H1 (cell line): Measurements from ENCODE around the gene ADGRA3. TPM values are rescaled to one million over a fixed set of nuclear protein-coding genes. Genes with fewer than 3 reads are reported as not detected.
A peak's percentile ranks its signal among the peaks of the same experiment; 100 is the strongest.

Source experiments
- CTCF ChIA-PET: fragments of 300-600 bp; sonication (Branson Sonifier 250); formaldehyde crosslinking; loops from one replicate; lab custom pipeline; 2021; ENCODE audit not compliant: partially characterized antibody; lab: Charles Lee
- POLR2A ChIA-PET: fragments of 300-600 bp; sonication (Branson Sonifier 250); formaldehyde crosslinking; loops from one replicate; lab custom pipeline; 2021; ENCODE audit warnings: inconsistent platforms; ENCODE audit not compliant: partially characterized antibody; lab: Charles Lee
- DNase-seq, 2 experiments: peaks; one replicate each; pipeline versions ENCODE4 v3.0.0 to v3.0.0-alpha.2; 2010 to 2022; ENCODE audit warnings: low spot score in 2 of 2, low read depth in 1 of 2, mixed read lengths in 1 of 2
- FAIRE-seq: peaks from 2 replicates; lab custom pipeline; 2011; peaks lifted over from hg19 to GRCh38; lab: Jason Lieb, UNC
- H2AFZ ChIP-seq: 2 replicates; pipeline ENCODE4 v1.8.1; 2012; ENCODE audit warnings: low read length, inconsistent platforms
- H2AK5ac ChIP-seq: 2 replicates; pipeline ENCODE4 v1.6.1; 2013; ENCODE audit warnings: low read depth, low read length
- H2BK120ac ChIP-seq: replicated peaks from 2 replicates; pipeline ENCODE3; 2013; ENCODE audit warnings: low read depth, low read length, inconsistent platforms
- H2BK12ac ChIP-seq: 2 replicates; pipeline ENCODE4 v1.6.1; 2013; ENCODE audit warnings: low read depth, low read length
- H2BK15ac ChIP-seq: 2 replicates; pipeline ENCODE4 v1.6.1; 2013; ENCODE audit warnings: low read length
- H2BK20ac ChIP-seq: 2 replicates; pipeline ENCODE4 v1.6.1; 2013; ENCODE audit warnings: low read length
- H2BK5ac ChIP-seq: 2 replicates; pipeline ENCODE4 v1.6.1; 2013; ENCODE audit warnings: low read depth, low read length
- H3K14ac ChIP-seq: 2 replicates; pipeline ENCODE4 v1.6.1; 2013; ENCODE audit warnings: inconsistent platforms; ENCODE audit not compliant: insufficient read length
- H3K18ac ChIP-seq: 2 replicates; pipeline ENCODE4 v1.6.1; 2013; ENCODE audit warnings: low read length; ENCODE audit errors: extremely low read depth
- H3K23ac ChIP-seq: 2 replicates; pipeline ENCODE4 v1.6.1; 2013; ENCODE audit warnings: inconsistent platforms; ENCODE audit not compliant: insufficient read length
- H3K23me2 ChIP-seq: 2 replicates; pipeline ENCODE4 v1.6.1; 2013; ENCODE audit warnings: low read depth, low read length
- H3K27ac ChIP-seq: 2 replicates; pipeline ENCODE4 v1.6.1; 2011; ENCODE audit warnings: low read depth, low read length, inconsistent platforms
- H3K27me3 ChIP-seq, 4 experiments: replicated peaks in 1 of 4; 1 replicate in 1 of 4; 2 replicates in 3 of 4; pipeline versions ENCODE4 v1.6.1 to v1.8.1; 2011 to 2013; ENCODE audit warnings: low read length in 3 of 4, mild to moderate bottlenecking in 3 of 4, inconsistent platforms in 2 of 4, mixed read lengths in 2 of 4, moderate library complexity in 1 of 4; ENCODE audit not compliant: control insufficient read depth in 3 of 4, insufficient read depth in 3 of 4; ENCODE audit errors: extremely low read depth in 1 of 4
- H3K36me3 ChIP-seq, 4 experiments: 2 replicates each; pipeline versions ENCODE4 v1.6.1 to v1.8.1; 2011 to 2013; ENCODE audit warnings: mild to moderate bottlenecking in 4 of 4, low read length in 3 of 4, moderate library complexity in 2 of 4, control low read depth in 1 of 4, inconsistent platforms in 1 of 4; ENCODE audit not compliant: insufficient read depth in 4 of 4, control insufficient read depth in 2 of 4
- H3K4ac ChIP-seq: replicated peaks from 2 replicates; pipeline ENCODE3; 2013; ENCODE audit warnings: low read length, low read depth, mixed read lengths, inconsistent platforms; ENCODE audit not compliant: insufficient read length
- H3K4me1 ChIP-seq, 4 experiments: replicated peaks in 1 of 4; 1 replicate in 1 of 4; 2 replicates in 3 of 4; pipeline versions ENCODE4 v1.6.1 to v1.8.1; 2011 to 2013; ENCODE audit warnings: low read length in 3 of 4, inconsistent platforms in 2 of 4, mixed read lengths in 1 of 4; ENCODE audit not compliant: insufficient read depth in 4 of 4, control insufficient read depth in 3 of 4
- H3K4me2 ChIP-seq, 2 experiments: 2 replicates each; pipeline versions ENCODE4 v1.6.1 to v1.8.1; 2011 to 2013; ENCODE audit warnings: low read depth in 2 of 2, low read length in 2 of 2, control low read depth in 1 of 2, inconsistent platforms in 1 of 2, mild to moderate bottlenecking in 1 of 2; ENCODE audit not compliant: insufficient read depth in 1 of 2
- H3K4me3 ChIP-seq, 4 experiments: fragments of 200-600, 300-600 bp in 1 of 4; sonication (generic), shearing (Covaris generic), sonication (Bioruptor Twin) in 1 of 4; 2 replicates each; pipeline versions ENCODE4 v1.5.1 to v1.8.1; 2011 to 2016; ENCODE audit warnings: low read length in 4 of 4, low read depth in 3 of 4, control low read depth in 2 of 4, inconsistent platforms in 2 of 4, mild to moderate bottlenecking in 2 of 4, mixed read lengths in 1 of 4, moderate library complexity in 1 of 4; ENCODE audit not compliant: insufficient read depth in 2 of 4; ENCODE audit errors: extremely low read depth in 1 of 4
- H3K56ac ChIP-seq: replicated peaks from 2 replicates; pipeline ENCODE3; 2013; ENCODE audit warnings: low read depth, mild to moderate bottlenecking, mixed read lengths, low read length, inconsistent platforms; ENCODE audit not compliant: insufficient read length
- H3K79me1 ChIP-seq: 2 replicates; pipeline ENCODE4 v1.6.1; 2013; ENCODE audit warnings: low read depth, low read length, control low read depth
- H3K79me2 ChIP-seq, 2 experiments: 2 replicates each; pipeline versions ENCODE4 v1.6.1 to v1.8.1; 2012 to 2013; ENCODE audit warnings: low read length in 2 of 2, mild to moderate bottlenecking in 2 of 2, inconsistent platforms in 1 of 2; ENCODE audit not compliant: insufficient read depth in 2 of 2, control insufficient read depth in 1 of 2
- H3K9ac ChIP-seq, 4 experiments: replicated peaks in 1 of 4; 1 replicate in 1 of 4; 2 replicates in 3 of 4; pipeline versions ENCODE4 v1.6.1 to v1.8.1; 2011 to 2013; ENCODE audit warnings: low read depth in 3 of 4, low read length in 3 of 4, control low read depth in 2 of 4, mild to moderate bottlenecking in 2 of 4, moderate library complexity in 2 of 4, inconsistent platforms in 1 of 4; ENCODE audit errors: extremely low read depth in 1 of 4
- H3K9me3 ChIP-seq, 2 experiments: 2 replicates each; pipeline versions ENCODE4 v1.6.1 to v1.8.1; 2012 to 2013; ENCODE audit warnings: mild to moderate bottlenecking in 2 of 2, moderate library complexity in 2 of 2, control low read depth in 1 of 2, inconsistent platforms in 1 of 2, low read depth in 1 of 2, low read length in 1 of 2, mixed read lengths in 1 of 2; ENCODE audit not compliant: insufficient read depth in 2 of 2
- H4K20me1 ChIP-seq, 2 experiments: replicated peaks in 1 of 2; 2 replicates each; pipeline versions ENCODE3 to v1.8.1; 2011 to 2013; ENCODE audit warnings: inconsistent platforms in 2 of 2, low read length in 2 of 2, mild to moderate bottlenecking in 1 of 2; ENCODE audit not compliant: insufficient read depth in 2 of 2, control insufficient read depth in 1 of 2
- H4K5ac ChIP-seq: 2 replicates; pipeline ENCODE4 v1.6.1; 2013; ENCODE audit warnings: low read length, low read depth, mixed read lengths, inconsistent platforms; ENCODE audit not compliant: insufficient read length
- H4K8ac ChIP-seq: 2 replicates; pipeline ENCODE4 v1.8.0; 2013; ENCODE audit warnings: mild to moderate bottlenecking, moderate library complexity, low read length, inconsistent platforms; ENCODE audit not compliant: insufficient read depth; ENCODE audit errors: extremely low read depth
- H4K91ac ChIP-seq: replicated peaks from 2 replicates; pipeline ENCODE3; 2013; ENCODE audit warnings: low read length, mixed read lengths, inconsistent platforms; ENCODE audit not compliant: insufficient read length
- CBX5 ChIP-seq: fragments of 300-800, 300-1000 bp; sonication (generic); IDR thresholded peaks from 2 replicates; pipeline ENCODE4 v1.7.1; 2016; ENCODE audit warnings: antibody characterized with exemption, low read length, low read depth
- CTCF ChIP-seq, 3 experiments: IDR thresholded peaks; 1 replicate in 2 of 3; 2 replicates in 1 of 3; pipeline versions ENCODE4 v1.5.1 to v1.6.1; 2011; ENCODE audit warnings: low read length in 3 of 3, mild to moderate bottlenecking in 3 of 3, inconsistent platforms in 2 of 3, low read depth in 1 of 3, moderate library complexity in 1 of 3; ENCODE audit not compliant: insufficient read depth in 1 of 3; ENCODE audit errors: control extremely low read depth in 1 of 3
- RAD21 ChIP-seq, 2 experiments: IDR thresholded peaks in 1 of 2; conservative IDR thresholded peaks in 1 of 2; 2 replicates each; pipeline ENCODE4 v1.6.1; 2011; ENCODE audit warnings: low read depth in 2 of 2, low read length in 2 of 2, improper control_type of control experiment in 1 of 2, inconsistent platforms in 1 of 2, mild to moderate bottlenecking in 1 of 2, moderate library complexity in 1 of 2
- ZNF274 ChIP-seq: IDR thresholded peaks from 2 replicates; pipeline ENCODE4 v1.7.0; 2012; ENCODE audit warnings: low read length, borderline replicate concordance; ENCODE audit errors: extremely low read depth
- WGBS, 2 experiments: shearing (Covaris generic) in 1 of 2; methylation state at CpG; one replicate each; pipeline versions ENCODE4 v1.1.6 to v1.1.7; 2013 to 2015; ENCODE audit warnings: low lambda C conversion rate in 2 of 2, mixed read lengths in 2 of 2, inconsistent platforms in 1 of 2, low coverage in 1 of 2, missing lambda C conversion rate in 1 of 2; ENCODE audit not compliant: insufficient replicate concordance in 2 of 2, insufficient coverage in 1 of 2, insufficient read length in 1 of 2; ENCODE audit errors: extremely low coverage in 1 of 2, missing lambda C conversion rate in 1 of 2; 5-methylcytosine and 5-hydroxymethylcytosine counted together
- polyA plus RNA-seq, 7 experiments: library from polyadenylated mRNA; depleted of rRNA in 3 of 7; stranded (reverse) in 5 of 7; unstranded in 2 of 7; fragments of >200 nt in 5 of 7; fragments of 200-250 nt in 2 of 7; gene quantifications; 1 replicate in 5 of 7; 2 replicates in 1 of 7; 4 replicates in 1 of 7; pipeline versions ENCODE4 v1.2.1 to v1.2.3, GENCODE V29; 2011 to 2013; ENCODE audit warnings: missing spikeins in 2 of 7, mixed read lengths in 2 of 7
- total RNA-seq: library from RNA; stranded (reverse); fragmentation: NEBNext Ultra II Directional; extraction: Animal tissue kit (Norgen Biotek cat#: 25700); gene quantifications from 2 replicates; pipeline ENCODE4 v1.2.1, GENCODE V29; 2021

The ADGRA3 gene
- total and polyA plus RNA-seq, 2 of the 8 experiments (the other 6 are each of a cell fraction or from before 2014, with no cell fraction given) = 31.5 to 63.0 TPM

- POLR2A ChIA-PET = no interaction called here
- Histone ChIP-seq H2BK15ac (no peak overlapping the region), H3K36me3 (peaks cover 0 to 3% (median 0%) of the 10 kb centered on the region in 4 experiments; a peak in 2 of 8 replicates), H3K18ac (no peak overlapping the region), H3K14ac (no peak overlapping the region), H2BK5ac (no peak overlapping the region), H3K9ac (no peak overlapping the region), H3K27me3 (no peaks in the 10 kb centered on the region), H4K5ac (no peak overlapping the region), H3K4me2 (no peak overlapping the region), H2BK12ac (no peak overlapping the region), H3K27ac (no peak overlapping the region), H4K91ac (no peak overlapping the region), H3K9me3 (no peaks in the 10 kb centered on the region), H2AK5ac (no peak overlapping the region), H3K4me3 (no peak overlapping the region), H4K20me1 (peaks cover 0 to 11% of the 10 kb centered on the region in 2 experiments), H3K23me2 (no peaks in the 10 kb centered on the region; the same call in 1 of the 2 replicates), H3K56ac (no peak overlapping the region), H4K8ac (no peak overlapping the region), H2AFZ (no peak overlapping the region), H3K4ac (no peak overlapping the region), H2BK20ac (no peak overlapping the region), H2BK120ac (no peak overlapping the region), H3K23ac (no peak overlapping the region), H3K79me2 (peaks cover 0 to 39% of the 10 kb centered on the region in 2 experiments; a peak in 3 of 4 replicates), H3K79me1 (peaks cover 8% of the 10 kb centered on the region), H3K4me1 (peaks cover 0 to 14% (median 4%) of the 10 kb centered on the region in 4 experiments; a peak in 3 of 7 replicates)
- FAIRE-seq = no peak
- WGBS, 2 experiments = 80% methylated on average over 3 of the region's 3 CpGs; no CpG with 5 or more reads in 1 of the 2 experiments
- peak; percentile 22 to 30; a peak in 2 of 4 replicates for TF ChIP-seq RAD21 (IDR thresholded peaks at IDR 0.05 in 1 of 2, conservative IDR thresholded peaks at IDR 0.05 in 1 of 2; ENCODE audit: low read depth in 2 of 2, low read length in 2 of 2)
- TF ChIP-seq ZNF274 = no peak
- TF ChIP-seq CTCF (IDR thresholded peaks at IDR 0.05; ENCODE audit: control extremely low read depth in 1 of 3, insufficient read depth in 1 of 3, low read depth in 1 of 3, low read length in 3 of 3) = peak; percentile 3 to 29 (median 4); a peak in 2 of 4 replicates
- no peak for TF ChIP-seq CBX5
- no peak for DNase-seq
- CTCF ChIA-PET = interaction anchor here (0.6 to 2.0 kb wide), 18 partner anchors 10 to 730 kb away, joined by 3 to 8 read pairs (median 4); no protein-coding TSS in a partner anchor
These were observed 53.2 kb downstream of the ADGRA3 start for GRCh38 chr4:22462688-22463087.
